ENCODE measurements around the gene DGKG.

DNA sequence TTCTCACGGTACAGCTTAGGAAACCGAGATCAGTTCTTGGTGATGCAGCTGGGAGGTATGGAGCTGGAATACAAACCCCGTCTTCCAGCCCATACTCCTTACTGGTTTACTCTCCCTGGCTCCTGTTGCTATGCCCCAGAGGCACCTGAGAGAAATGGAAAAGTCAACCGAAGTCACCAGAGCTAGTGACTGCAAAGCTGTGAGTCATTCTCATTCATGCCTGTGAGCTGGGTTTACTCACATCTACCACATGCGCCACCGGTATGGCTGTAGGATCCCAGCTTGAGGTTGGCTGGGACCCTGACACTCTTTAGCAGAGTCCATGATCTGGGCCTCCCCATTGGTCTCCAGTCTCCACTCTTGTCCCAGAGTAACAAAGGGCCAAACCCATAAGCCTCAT lies 141.7 kb downstream of the DGKG start:
- TF ChIP-seq CTCF (IDR thresholded peaks at IDR 0.05; ENCODE audit: insufficient read depth, low read length) (no peak), POLR2AphosphoS5 (IDR thresholded peaks at IDR 0.05; ENCODE audit: low read depth) (no peak)
- TF ChIP-seq, protein P1, sequence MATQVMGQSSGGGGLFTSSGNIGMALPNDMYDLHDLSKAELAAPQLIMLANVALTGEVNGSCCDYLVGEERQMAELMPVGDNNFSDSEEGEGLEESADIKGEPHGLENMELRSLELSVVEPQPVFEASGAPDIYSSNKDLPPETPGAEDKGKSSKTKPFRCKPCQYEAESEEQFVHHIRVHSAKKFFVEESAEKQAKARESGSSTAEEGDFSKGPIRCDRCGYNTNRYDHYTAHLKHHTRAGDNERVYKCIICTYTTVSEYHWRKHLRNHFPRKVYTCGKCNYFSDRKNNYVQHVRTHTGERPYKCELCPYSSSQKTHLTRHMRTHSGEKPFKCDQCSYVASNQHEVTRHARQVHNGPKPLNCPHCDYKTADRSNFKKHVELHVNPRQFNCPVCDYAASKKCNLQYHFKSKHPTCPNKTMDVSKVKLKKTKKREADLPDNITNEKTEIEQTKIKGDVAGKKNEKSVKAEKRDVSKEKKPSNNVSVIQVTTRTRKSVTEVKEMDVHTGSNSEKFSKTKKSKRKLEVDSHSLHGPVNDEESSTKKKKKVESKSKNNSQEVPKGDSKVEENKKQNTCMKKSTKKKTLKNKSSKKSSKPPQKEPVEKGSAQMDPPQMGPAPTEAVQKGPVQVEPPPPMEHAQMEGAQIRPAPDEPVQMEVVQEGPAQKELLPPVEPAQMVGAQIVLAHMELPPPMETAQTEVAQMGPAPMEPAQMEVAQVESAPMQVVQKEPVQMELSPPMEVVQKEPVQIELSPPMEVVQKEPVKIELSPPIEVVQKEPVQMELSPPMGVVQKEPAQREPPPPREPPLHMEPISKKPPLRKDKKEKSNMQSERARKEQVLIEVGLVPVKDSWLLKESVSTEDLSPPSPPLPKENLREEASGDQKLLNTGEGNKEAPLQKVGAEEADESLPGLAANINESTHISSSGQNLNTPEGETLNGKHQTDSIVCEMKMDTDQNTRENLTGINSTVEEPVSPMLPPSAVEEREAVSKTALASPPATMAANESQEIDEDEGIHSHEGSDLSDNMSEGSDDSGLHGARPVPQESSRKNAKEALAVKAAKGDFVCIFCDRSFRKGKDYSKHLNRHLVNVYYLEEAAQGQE (IDR thresholded peaks at IDR 0.05; ENCODE audit: insufficient replicate concordance, low read depth) = no peak

Measured in HL-60 (cell line).